Measurements from ENCODE around the gene ZNF688. TPM values are rescaled to one million over a fixed set of nuclear protein-coding genes. Genes with fewer than 3 reads are reported as not detected.

Gene ZNF688
- total RNA-seq, 2 experiments from 2014 or later, result 7.1 to 9.1 TPM

- H3K9me3 Mint-ChIP-seq (ENCODE audit: low read depth), result no peaks in the 10 kb centered on the region
- DNase-seq (peak; percentile 57), ATAC-seq (peak; percentile 2)
- H3K4me1 Mint-ChIP-seq, result peaks cover 48% of the 10 kb centered on the region
- H3K36me3 Mint-ChIP-seq (ENCODE audit: low read depth), result peaks cover 49% of the 10 kb centered on the region
- H3K27me3 Mint-ChIP-seq, result no peaks in the 10 kb centered on the region
- intact Hi-C loops (cut with DNase I, micrococcal nuclease), result loop anchor here (1.0 to 5.0 kb wide), 6 partner anchors 8 to 163 kb away; partner anchors contain the start of genes DCTPP1 (in 1 of the 2), TBC1D10B (in 1 of the 2), ZNF768 (in 1 of the 2) and ZNF785 (in 1 of the 2)
- ChIA-PET POLR2A (interaction anchor here (0.6 to 3.2 kb wide), 7 partner anchors 16 to 893 kb away, joined by 3 to 30 read pairs (median 5); partner anchors contain the start of genes DCTPP1, ZNF688 and ZNF764), CTCF (interaction anchor here (0.6 to 3.2 kb wide), 8 partner anchors 12 to 104 kb away, joined by 3 to 30 read pairs (median 10); partner anchors contain the start of genes DCTPP1 and ZNF764)
- peak overlapping the region; percentile 96 for H3K27ac Mint-ChIP-seq
- H3K4me3 Mint-ChIP-seq, result peak overlapping the region; percentile 91
Measured at GRCh38 chr16:30533748-30534367, 37.7 kb downstream of the ZNF688 start.

GRCh38 chr16:30533146-30533522, 38.4 kb downstream of the ZNF688 start:
- H3K4me1 Mint-ChIP-seq, result peaks cover 54% of the 10 kb centered on the region

GRCh38 chr16:30532285-30533145, 39.0 kb downstream of the ZNF688 start:
- CTCF ChIA-PET, result interaction anchor here (1.6 kb wide), 1 partner anchor 59 kb away, joined by 5 read pairs; no protein-coding TSS in a partner anchor
- H3K4me3 Mint-ChIP-seq, result peak overlapping the region; percentile 91
- POLR2A ChIA-PET, result no interaction called here

More at GRCh38 chr16:30533146-30533522, 38.4 kb downstream of the ZNF688 start:
- peaks cover 45% of the 10 kb centered on the region for H3K36me3 Mint-ChIP-seq (ENCODE audit: low read depth)
- H3K27me3 Mint-ChIP-seq, result no peaks in the 10 kb centered on the region
- DNase-seq (no peak), ATAC-seq (no peak)
- H3K9me3 Mint-ChIP-seq (ENCODE audit: low read depth), result no peaks in the 10 kb centered on the region
- CTCF ChIA-PET, result interaction anchor here (1.6 to 3.2 kb wide), 2 partner anchors 60 to 103 kb away, joined by 5 to 30 read pairs; partner anchors contain the start of gene DCTPP1
- POLR2A ChIA-PET, result interaction anchor here (0.8 to 3.2 kb wide), 2 partner anchors 25 to 45 kb away, joined by 3 to 30 read pairs; partner anchors contain the start of gene ZNF764
- intact Hi-C loops (cut with DNase I, micrococcal nuclease), result loop anchor here in 1 of 2 experiments (5.0 kb wide), 1 partner anchor 41 kb away; no protein-coding TSS in a partner anchor
- H3K27ac Mint-ChIP-seq, result peak overlapping the region; percentile 85
- H3K4me3 Mint-ChIP-seq, result peak overlapping the region; percentile 91

GRCh38 chr16:30530163-30531037, 41.1 kb downstream of the ZNF688 start:
- POLR2A ChIA-PET, result interaction anchor here (0.6 kb wide), 1 partner anchor 28 kb away, joined by 4 read pairs; no protein-coding TSS in a partner anchor
- H3K4me1 Mint-ChIP-seq, result peaks cover 43% of the 10 kb centered on the region
- no peaks in the 10 kb centered on the region for H3K27me3 Mint-ChIP-seq
- CTCF ChIA-PET, result interaction anchor here (0.5 to 1.4 kb wide), 6 partner anchors 28 to 437 kb away, joined by 3 to 4 read pairs (median 3); partner anchors contain the start of genes DCTPP1 and ZNF764
- H3K27ac Mint-ChIP-seq, result peak overlapping the region; percentile 43
- no peak for ATAC-seq
- H3K36me3 Mint-ChIP-seq (ENCODE audit: low read depth), result peaks cover 20% of the 10 kb centered on the region
- intact Hi-C loops (cut with DNase I, micrococcal nuclease), result loop anchor here in 1 of 2 experiments (5.0 kb wide), 1 partner anchor 38 kb away; no protein-coding TSS in a partner anchor
- H3K9me3 Mint-ChIP-seq (ENCODE audit: low read depth), result no peaks in the 10 kb centered on the region
- H3K4me3 Mint-ChIP-seq, result no peak overlapping the region
- DNase-seq, result no peak

More at GRCh38 chr16:30532285-30533145, 39.0 kb downstream of the ZNF688 start:
- peaks cover 39% of the 10 kb centered on the region for H3K36me3 Mint-ChIP-seq (ENCODE audit: low read depth)
- no peaks in the 10 kb centered on the region for H3K27me3 Mint-ChIP-seq
- no peak overlapping the region for H3K27ac Mint-ChIP-seq
- intact Hi-C loops (cut with DNase I, micrococcal nuclease), result loop anchor here in 1 of 2 experiments (5.0 kb wide), 1 partner anchor 40 kb away; no protein-coding TSS in a partner anchor
- DNase-seq, result no peak
- H3K9me3 Mint-ChIP-seq (ENCODE audit: low read depth), result no peaks in the 10 kb centered on the region
- ATAC-seq, result no peak
- peaks cover 54% of the 10 kb centered on the region for H3K4me1 Mint-ChIP-seq

GRCh38 chr16:30528799-30529457, 42.6 kb downstream of the ZNF688 start:
- peaks cover 43% of the 10 kb centered on the region for H3K4me1 Mint-ChIP-seq
- H3K4me3 Mint-ChIP-seq, result no peak overlapping the region
- ChIA-PET CTCF (interaction anchor here (0.7 to 0.8 kb wide), 2 partner anchors 106 to 163 kb away, joined by 3 read pairs; no protein-coding TSS in a partner anchor), POLR2A (interaction anchor here (0.5 kb wide), 1 partner anchor 21 kb away, joined by 4 read pairs; no protein-coding TSS in a partner anchor)
- H3K9me3 Mint-ChIP-seq (ENCODE audit: low read depth), result no peaks in the 10 kb centered on the region
- H3K27ac Mint-ChIP-seq, result no peak overlapping the region
- no peaks in the 10 kb centered on the region for H3K27me3 Mint-ChIP-seq
- intact Hi-C loops (cut with DNase I, micrococcal nuclease), result loop anchor here in 1 of 2 experiments (5.0 kb wide), 1 partner anchor 72 kb away; no protein-coding TSS in a partner anchor
- no peak for DNase-seq
- ATAC-seq, result no peak
- peaks cover 20% of the 10 kb centered on the region for H3K36me3 Mint-ChIP-seq (ENCODE audit: low read depth)

GRCh38 chr16:30527635-30528178, 43.8 kb downstream of the ZNF688 start:
- intact Hi-C loops (cut with DNase I, micrococcal nuclease), result loop anchor here (1.0 to 5.0 kb wide), 19 partner anchors 31 to 547 kb away; partner anchors contain the start of genes DCTPP1 (in 2 of the 2), ZNF764 (in 2 of the 2), FBRS (in 1 of the 2) and ITGAL (in 1 of the 2)
- Mint-ChIP-seq H3K9me3 (ENCODE audit: low read depth) (no peaks in the 10 kb centered on the region), H3K4me3 (peak overlapping the region; percentile 55), H3K4me1 (peaks cover 37% of the 10 kb centered on the region), H3K27me3 (no peaks in the 10 kb centered on the region), H3K27ac (peak overlapping the region; percentile 62), H3K36me3 (ENCODE audit: low read depth) (peaks cover 13% of the 10 kb centered on the region)
- peak; percentile 41 for DNase-seq
- no peak for ATAC-seq
- CTCF ChIA-PET, result interaction anchor here (0.7 to 1.2 kb wide), 3 partner anchors 43 to 107 kb away, joined by 3 to 4 read pairs (median 3); no protein-coding TSS in a partner anchor
- POLR2A ChIA-PET, result interaction anchor here (0.8 to 1.1 kb wide), 4 partner anchors 8 to 70 kb away, joined by 3 to 8 read pairs (median 4); no protein-coding TSS in a partner anchor

- H3K27ac Mint-ChIP-seq, result peak overlapping the region; percentile 62
- H3K4me1 Mint-ChIP-seq, result peaks cover 37% of the 10 kb centered on the region
- H3K27me3 Mint-ChIP-seq, result no peaks in the 10 kb centered on the region
- peak overlapping the region; percentile 55 for H3K4me3 Mint-ChIP-seq
- no peaks in the 10 kb centered on the region for H3K9me3 Mint-ChIP-seq (ENCODE audit: low read depth)
- DNase-seq (peak; percentile 98), ATAC-seq (peak; percentile 93)
- H3K36me3 Mint-ChIP-seq (ENCODE audit: low read depth), result peaks cover 17% of the 10 kb centered on the region
- intact Hi-C loops (cut with DNase I, micrococcal nuclease), result loop anchor here (1.0 to 5.0 kb wide), 21 partner anchors 7 to 547 kb away; partner anchors contain the start of genes DCTPP1 (in 2 of the 2), ZNF764 (in 2 of the 2), FBRS (in 1 of the 2) and ITGAL (in 1 of the 2)
- ChIA-PET CTCF (interaction anchor here (0.7 to 1.2 kb wide), 4 partner anchors 10 to 97 kb away, joined by 3 to 4 read pairs (median 4); partner anchors contain the start of gene DCTPP1), POLR2A (interaction anchor here (0.6 to 1.1 kb wide), 8 partner anchors 9 to 123 kb away, joined by 3 to 8 read pairs (median 4); no protein-coding TSS in a partner anchor)
Measured at GRCh38 chr16:30526823-30527634, 44.5 kb downstream of the ZNF688 start.

GRCh38 chr16:30526137-30526822, 45.2 kb downstream of the ZNF688 start, which contains the start of gene ZNF768:
TSS of gene ZNF768 (minus strand) at chr16:30526566. CDS start at chr16:30526413, 153 bp downstream.
- DNase-seq, result peak; percentile 51
- POLR2A ChIA-PET, result interaction anchor here (0.7 to 1.2 kb wide), 2 partner anchors 36 to 108 kb away, joined by 3 read pairs; no protein-coding TSS in a partner anchor
- Mint-ChIP-seq H3K9me3 (ENCODE audit: low read depth) (no peaks in the 10 kb centered on the region), H3K27ac (peak within 1 kb of the TSS; percentile 62), H3K27me3 (no peaks in the 10 kb centered on the region), H3K4me3 (peak within 1 kb of the TSS; percentile 73), H3K36me3 (ENCODE audit: low read depth) (peaks cover 21% of the 10 kb centered on the region), H3K4me1 (peaks cover 36% of the 10 kb centered on the region)
- intact Hi-C loops (cut with DNase I, micrococcal nuclease), result loop anchor here (1.0 to 5.0 kb wide), 9 partner anchors 8 to 156 kb away; partner anchors contain the start of genes DCTPP1 (in 1 of the 2), ITGAL (in 1 of the 2), PRR14 (in 1 of the 2) and TBC1D10B (in 1 of the 2)
- CTCF ChIA-PET, result interaction anchor here (0.8 to 1.0 kb wide), 4 partner anchors 45 to 408 kb away, joined by 3 to 5 read pairs (median 3); partner anchors contain the start of gene DCTPP1
- no peak for ATAC-seq

Data from activated CD4-positive, alpha-beta T cell treated with anti-CD3 and anti-CD28 coated beads for 36 hours (primary cell).